ENCODE data around the gene DET1. TPM values are rescaled to one million over a fixed set of nuclear protein-coding genes. Genes with fewer than 3 reads are reported as not detected.

Gene DET1
- total RNA-seq, 1 experiment from 2014 or later, result 6.6 TPM

- no peak overlapping the region for H4K8ac ChIP-seq (replicated peaks; ENCODE audit: insufficient read length, low read depth, low read length)
- no peaks in the 10 kb centered on the region for H3K27me3 ChIP-seq (ENCODE audit: insufficient read depth, low read length)
- no peak overlapping the region for H3K23ac ChIP-seq (ENCODE audit: insufficient read length, low read depth, low read length)
- no peak overlapping the region for H2BK12ac ChIP-seq (ENCODE audit: insufficient read length, low read depth, low read length)
- no peak overlapping the region for H3K4ac ChIP-seq (ENCODE audit: low read depth, low read length)
- no peak overlapping the region for H2BK15ac ChIP-seq (ENCODE audit: low read depth, low read length)
- no peak overlapping the region for H2BK120ac ChIP-seq (ENCODE audit: low read depth, low read length, poor library complexity, severe bottlenecking)
- peaks cover 13% of the 10 kb centered on the region for H3K27me3 Mint-ChIP-seq (ENCODE audit: low read depth)
- no peaks in the 10 kb centered on the region for H3K79me2 ChIP-seq (ENCODE audit: insufficient read depth, low read length)
- no peak overlapping the region for H4K5ac ChIP-seq (ENCODE audit: insufficient read length, low read depth, low read length)
- no peak overlapping the region for H3T11ph ChIP-seq (ENCODE audit: low read length)
- H3K9ac ChIP-seq (ENCODE audit: extremely low read depth, insufficient read length, low read length), result no peak overlapping the region
- no peak overlapping the region for H3K56ac ChIP-seq (ENCODE audit: insufficient read length, low read depth, low read length)
- no peaks in the 10 kb centered on the region for H3K79me1 ChIP-seq (ENCODE audit: insufficient read depth, low read depth, low read length, poor library complexity, severe bottlenecking)
- H3K27ac Mint-ChIP-seq, result no peak overlapping the region
- no peaks in the 10 kb centered on the region for H4K20me1 ChIP-seq (ENCODE audit: control insufficient read depth, insufficient read depth, insufficient read length)
- H3K4me3 Mint-ChIP-seq, result no peak overlapping the region
- no peak overlapping the region for H2BK20ac ChIP-seq (ENCODE audit: low read depth, low read length, poor library complexity, severe bottlenecking)
- H3K9me3 ChIP-seq (ENCODE audit: control insufficient read depth, low read depth, low read length), result no peaks in the 10 kb centered on the region
- H3K36me3 Mint-ChIP-seq (ENCODE audit: insufficient read depth in 1 of 3, low read depth in 3 of 3), result peaks cover 8 to 43% (median 23%) of the 10 kb centered on the region in 3 experiments
- H4K91ac ChIP-seq (ENCODE audit: insufficient read length, low read depth, low read length), result no peak overlapping the region
- WGBS (ENCODE audit: extremely low coverage, insufficient read length, low lambda C conversion rate), result no CpG with 5 or more reads among the region's 5 CpGs
- H3K4me1 ChIP-seq (ENCODE audit: insufficient read depth, low read length), result no peaks in the 10 kb centered on the region
- no peak overlapping the region for H2BK5ac ChIP-seq (ENCODE audit: insufficient read length, low read length)
- H3K27ac ChIP-seq (ENCODE audit: insufficient read length, low read depth, low read length), result no peak overlapping the region
- no peak overlapping the region for H2AFZ ChIP-seq (ENCODE audit: low read length)
- TF ChIP-seq CTCF (conservative IDR thresholded peaks at IDR 0.05), result no peak
- no peak overlapping the region for H3K18ac ChIP-seq (ENCODE audit: insufficient read length, low read depth, low read length)
- H3K9me3 Mint-ChIP-seq, result no peaks in the 10 kb centered on the region
- no peak overlapping the region for H2AK5ac ChIP-seq (ENCODE audit: insufficient read length, low read length)
- no peak overlapping the region for H3K14ac ChIP-seq (ENCODE audit: insufficient read depth, low read length)
- H3K4me1 Mint-ChIP-seq, result peaks cover 16 to 18% of the 10 kb centered on the region in 2 experiments
- H3K4me2 ChIP-seq (ENCODE audit: insufficient read depth, insufficient read length, low read length), result no peak overlapping the region
- DNase-seq, result no peak
- H3K23me2 ChIP-seq (ENCODE audit: insufficient read length, low read depth, low read length, poor library complexity, severe bottlenecking), result no peaks in the 10 kb centered on the region
Measured at GRCh38 chr15:88477904-88478303, 68.6 kb downstream of the DET1 start.

Data from H9 (cell line).